CD4-positive, alpha-beta T cell treated with Interleukin-21 for 1 hour (primary cell): ENCODE measurements around the gene GPR68.
"Not testable (repeated sequence)": the region's sequence is repeated elsewhere in the genome, so short reads cannot be mapped to it uniquely, and the experiment has no call there.

ENCODE experiments used
- DNase-seq: peaks from one replicate; pipeline ENCODE4 v3.0.0-alpha.2; 2020

GPR68 gene

GRCh38 chr14:91187271-91187670, 57.2 kb downstream of the GPR68 start:
- no peak for DNase-seq

GRCh38 chr14:91186515-91187066, 57.9 kb downstream of the GPR68 start:
- DNase-seq = no peak

DNA sequence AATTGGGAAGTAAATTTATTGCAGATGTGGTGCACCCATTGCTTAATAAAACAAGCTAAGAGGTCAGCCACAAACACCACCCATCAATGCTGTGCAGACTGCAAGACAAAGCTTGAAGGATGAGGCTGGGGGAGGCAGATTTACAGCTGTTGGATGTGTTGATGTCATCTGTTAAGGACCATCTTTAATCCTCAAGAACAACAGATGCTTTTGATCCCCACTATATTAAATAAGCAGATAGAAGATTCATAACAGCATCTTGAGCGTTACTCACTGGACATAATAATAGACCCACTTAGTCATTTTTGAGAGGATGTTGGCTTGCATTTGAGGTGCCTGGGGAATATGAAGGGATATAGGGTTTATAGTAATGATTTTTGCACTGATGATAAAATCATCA, 58.8 kb downstream of the GPR68 start:
- no peak for DNase-seq

GRCh38 chr14:91184559-91184958, 59.9 kb downstream of the GPR68 start:
- no peak for DNase-seq

- DNase-seq = not testable (repeated sequence)
Observed at GRCh38 chr14:91182753-91183152, 61.8 kb downstream of the GPR68 start.
